GM12891 (cell line): Measurements from ENCODE around the gene CLEC20A.

Experiments
- POLR2A ChIP-seq: IDR thresholded peaks from 2 replicates; pipeline ENCODE4 v1.6.1; 2011; ENCODE audit warnings: low read depth, low read length, control low read depth
- POLR2AphosphoS5 ChIP-seq: IDR thresholded peaks from 2 replicates; pipeline ENCODE4 v1.6.1; 2011; ENCODE audit warnings: low read depth, low read length, control low read depth
- TAF1 ChIP-seq: IDR thresholded peaks from 2 replicates; pipeline ENCODE4 v1.6.1; 2011; ENCODE audit warnings: low read depth, low read length, control low read depth

GRCh38 chr1:178503849-178504248 is 7.1 kb upstream of the CLEC20A start:
- TF ChIP-seq POLR2AphosphoS5 (no peak), POLR2A (no peak), TAF1 (no peak)
